ENCODE measurements around the gene TMEM198. TPM values are rescaled to one million over a fixed set of nuclear protein-coding genes. Genes with fewer than 3 reads are reported as not detected.

TMEM198 gene
- total and polyA plus RNA-seq, 9 of the 15 experiments (the other 6 are each of a cell fraction or from before 2014, with no cell fraction given) = 0.03 to 3.8 (median 1.0) TPM

GRCh38 chr2:219597552-219598307 lies 53.9 kb downstream of the TMEM198 start, which contains the start of gene STK11IP (continued):
- TF ChIP-seq CUX1 (CRISPR knock-in tag; IDR thresholded peaks at IDR 0.05) (no peak), WHSC1 (IDR thresholded peaks at IDR 0.05; ENCODE audit: low read length) (no peak), ZNF561 (CRISPR knock-in tag; conservative IDR thresholded peaks at IDR 0.05) (no peak), SIRT6 (IDR thresholded peaks at IDR 0.05; ENCODE audit: low read depth, low read length) (no peak), SNIP1 (IDR thresholded peaks at IDR 0.05; ENCODE audit: low read depth) (no peak), HDAC6 (IDR thresholded peaks at IDR 0.05; ENCODE audit: low read depth, low read length) (no peak), PRMT5 (CRISPR knock-in tag; IDR thresholded peaks at IDR 0.05) (no peak), TARDBP (IDR thresholded peaks at IDR 0.05) (no peak), ZSCAN32 (CRISPR knock-in tag; IDR thresholded peaks at IDR 0.05) (no peak), ZC3H8 (IDR thresholded peaks at IDR 0.05) (no peak), MAFF (IDR thresholded peaks at IDR 0.05; ENCODE audit: low read length) (no peak), MEIS2 (IDR thresholded peaks at IDR 0.05; ENCODE audit: partially characterized antibody) (peak; percentile 80), KDM1A (IDR thresholded peaks at IDR 0.05) (no peak), TCF3 (CRISPR knock-in tag; IDR thresholded peaks at IDR 0.05) (no peak)
- TF ChIP-seq, protein P1, sequence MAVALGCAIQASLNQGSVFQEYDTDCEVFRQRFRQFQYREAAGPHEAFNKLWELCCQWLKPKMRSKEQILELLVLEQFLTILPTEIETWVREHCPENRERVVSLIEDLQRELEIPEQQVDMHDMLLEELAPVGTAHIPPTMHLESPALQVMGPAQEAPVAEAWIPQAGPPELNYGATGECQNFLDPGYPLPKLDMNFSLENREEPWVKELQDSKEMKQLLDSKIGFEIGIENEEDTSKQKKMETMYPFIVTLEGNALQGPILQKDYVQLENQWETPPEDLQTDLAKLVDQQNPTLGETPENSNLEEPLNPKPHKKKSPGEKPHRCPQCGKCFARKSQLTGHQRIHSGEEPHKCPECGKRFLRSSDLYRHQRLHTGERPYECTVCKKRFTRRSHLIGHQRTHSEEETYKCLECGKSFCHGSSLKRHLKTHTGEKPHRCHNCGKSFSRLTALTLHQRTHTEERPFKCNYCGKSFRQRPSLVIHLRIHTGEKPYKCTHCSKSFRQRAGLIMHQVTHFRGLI (CRISPR knock-in tag; IDR thresholded peaks at IDR 0.05) = no peak

Data from K562 (cell line).